Spinal cord (tissue), 10 donors: ENCODE measurements around the gene IKZF2. TPM values are rescaled to one million over a fixed set of nuclear protein-coding genes. Genes with fewer than 3 reads are reported as not detected.
"Not testable (repeated sequence)": the region's sequence is repeated elsewhere in the genome, so short reads cannot be mapped to it uniquely, and the experiment has no call there.

Experiments
- DNase-seq, 6 donors: peaks; one replicate each; pipeline versions ENCODE4 v3.0.0 to v3.0.0-alpha.2; 2013 to 2015; ENCODE audit warnings: low spot score in 6 of 6, low read depth in 4 of 6
- H3K27ac ChIP-seq: one replicate; pipeline ENCODE4 v1.5.1; 2013; ENCODE audit warnings: low read depth, low read length, control low read depth
- H3K27me3 ChIP-seq: one replicate; pipeline ENCODE4 v1.6.1; 2013; ENCODE audit warnings: low read length; ENCODE audit not compliant: control insufficient read depth, insufficient read depth
- H3K36me3 ChIP-seq: one replicate; pipeline ENCODE4 v1.6.1; 2013; ENCODE audit warnings: low read length; ENCODE audit not compliant: control insufficient read depth, insufficient read depth
- H3K4me1 ChIP-seq: one replicate; pipeline ENCODE4 v1.6.1; 2013; ENCODE audit warnings: low read length; ENCODE audit not compliant: control insufficient read depth, insufficient read depth
- H3K4me3 ChIP-seq: one replicate; pipeline ENCODE4 v1.5.1; 2013; ENCODE audit warnings: low read depth, low read length, control low read depth
- H3K9me3 ChIP-seq: one replicate; pipeline ENCODE4 v1.6.1; 2013; ENCODE audit warnings: low read length; ENCODE audit not compliant: control insufficient read depth, insufficient read depth
- WGBS: methylation state at CpG from one replicate; pipeline ENCODE4 v1.1.5; 2013; ENCODE audit warnings: missing lambda C conversion rate; ENCODE audit not compliant: insufficient coverage; 5-methylcytosine and 5-hydroxymethylcytosine counted together
- polyA plus RNA-seq, 2 donors: library from polyadenylated mRNA; unstranded; fragments of 120-200 nt; gene quantifications; one replicate each; pipeline ENCODE4 v1.2.1, GENCODE V29; 2013; ENCODE audit not compliant: insufficient read length in 2 of 2
- total RNA-seq, 2 donors: library from RNA; depleted of rRNA in 1 of 2; stranded (reverse); fragments of 120-200 nt in 1 of 2; fragments of >200 nt in 1 of 2; gene quantifications; one replicate each; pipeline versions ENCODE4 v1.2.3 to v1.2.4, GENCODE V29; 2013 to 2014
- donor health status: healthy.

IKZF2 gene
- total and polyA plus RNA-seq, 4 donors = 5.1 to 18.5 (median 12.2) TPM

DNA sequence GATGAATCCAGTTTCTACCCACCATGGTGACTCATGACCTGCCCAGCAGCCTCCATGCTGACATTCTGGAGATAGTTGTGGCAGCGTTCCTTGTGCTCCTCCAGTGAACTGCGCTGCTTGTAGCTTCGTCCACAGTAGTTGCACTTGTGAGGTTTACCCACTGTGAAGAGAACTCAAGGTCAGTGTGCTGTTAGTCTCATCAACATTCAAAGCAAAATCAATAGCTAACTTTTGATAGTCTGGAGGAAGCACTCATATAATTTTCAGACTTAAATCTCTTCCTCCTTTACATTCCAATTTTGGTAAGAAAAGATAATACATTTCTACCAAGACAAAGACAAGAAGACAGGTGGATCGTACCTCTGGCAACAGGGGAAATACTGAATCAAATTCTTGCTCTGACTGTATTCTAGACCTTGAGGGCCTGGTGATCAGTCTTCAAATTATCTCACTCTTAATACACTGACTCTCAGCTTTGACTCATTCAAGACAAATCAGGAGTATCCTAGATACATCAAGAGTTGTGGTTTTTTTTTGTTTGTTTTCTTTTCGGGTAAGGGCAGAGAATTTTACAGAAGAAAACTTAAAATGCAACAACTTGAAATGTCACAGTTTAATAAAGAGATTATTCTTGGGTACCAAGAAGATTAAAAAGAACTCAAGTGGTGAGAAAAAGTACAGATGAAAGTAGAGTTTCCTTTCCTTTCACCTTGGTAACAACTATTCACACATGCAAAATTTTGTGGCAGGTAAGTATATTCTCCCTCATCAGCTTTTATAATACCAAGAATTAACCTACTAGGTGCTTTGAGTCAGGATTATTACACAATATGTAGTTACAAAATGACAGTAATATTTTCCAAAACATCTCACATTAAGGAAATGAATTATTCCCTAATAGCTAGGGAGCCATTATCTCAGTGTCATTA, 129.2 kb downstream of the IKZF2 start:
- DNase-seq = peak in 1 of 6 donors; percentile 4
- WGBS = 80% methylated on average over 1 of the region's 5 CpGs
- H3K9me3 ChIP-seq = no peaks in the 10 kb centered on the region
- no peak overlapping the region for H3K27ac ChIP-seq
- H3K36me3 ChIP-seq = peaks cover 4% of the 10 kb centered on the region
- H3K27me3 ChIP-seq = no peaks in the 10 kb centered on the region
- no peaks in the 10 kb centered on the region for H3K4me1 ChIP-seq
- H3K4me3 ChIP-seq = no peak overlapping the region

DNA sequence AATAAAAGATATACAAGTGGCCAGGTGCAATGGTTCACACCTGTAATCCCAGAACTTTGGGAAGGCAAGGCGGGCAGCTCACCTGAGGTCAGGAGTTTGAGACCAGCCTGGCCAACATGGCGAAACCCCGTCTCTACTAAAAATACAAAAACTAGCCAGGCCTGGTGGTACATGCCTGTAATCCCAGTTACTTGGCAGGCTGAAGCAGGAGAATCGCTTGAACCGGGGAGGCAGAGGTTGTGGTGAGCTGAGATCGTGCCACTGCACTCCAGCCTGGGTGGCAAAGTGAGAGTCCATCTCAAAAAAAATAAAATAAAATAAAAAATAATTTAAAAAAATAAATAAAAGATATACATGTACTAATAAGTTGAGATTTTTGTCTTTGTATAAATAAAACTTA, 130.5 kb downstream of the IKZF2 start:
- WGBS = 100% methylated on average over 1 of the region's 6 CpGs
- H3K9me3 ChIP-seq, H3K27me3 ChIP-seq, H3K36me3 ChIP-seq, H3K4me3 ChIP-seq, H3K4me1 ChIP-seq, DNase-seq, H3K27ac ChIP-seq: not testable (repeated sequence)

DNA sequence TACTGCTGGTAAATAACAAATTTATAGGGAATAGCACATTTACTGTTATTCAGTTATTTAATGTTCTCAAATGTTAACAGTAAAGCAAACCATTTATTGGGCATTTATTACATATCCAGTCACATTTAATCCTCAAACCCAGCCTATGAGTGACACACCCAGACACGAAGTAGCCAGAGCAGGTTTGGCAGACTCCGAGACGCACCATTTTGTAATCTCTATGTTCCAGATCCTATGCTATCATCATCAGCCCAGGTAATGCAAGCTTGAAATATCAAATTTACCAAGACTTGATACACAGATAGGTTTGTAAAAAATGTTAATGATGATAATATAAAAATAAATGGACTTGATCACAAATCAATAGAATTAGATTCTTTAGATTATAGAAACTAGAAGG, 131.1 kb downstream of the IKZF2 start:
- Histone ChIP-seq H3K4me3 (no peak overlapping the region), H3K27ac (no peak overlapping the region), H3K4me1 (no peaks in the 10 kb centered on the region), H3K36me3 (peaks cover 4% of the 10 kb centered on the region), H3K27me3 (no peaks in the 10 kb centered on the region), H3K9me3 (no peaks in the 10 kb centered on the region)
- DNase-seq = no peak
- 100% methylated on average over 1 of the region's 3 CpGs for WGBS

- Histone ChIP-seq H3K4me1 (no peaks in the 10 kb centered on the region), H3K27ac (no peak overlapping the region), H3K4me3 (no peak overlapping the region), H3K9me3 (no peaks in the 10 kb centered on the region), H3K36me3 (peaks cover 4% of the 10 kb centered on the region), H3K27me3 (no peaks in the 10 kb centered on the region)
- no peak for DNase-seq
- WGBS = no CpG with 5 or more reads among the region's 2 CpGs
These were observed 132.0 kb downstream of the IKZF2 start for GRCh38 chr2:213019368-213019767.

DNA sequence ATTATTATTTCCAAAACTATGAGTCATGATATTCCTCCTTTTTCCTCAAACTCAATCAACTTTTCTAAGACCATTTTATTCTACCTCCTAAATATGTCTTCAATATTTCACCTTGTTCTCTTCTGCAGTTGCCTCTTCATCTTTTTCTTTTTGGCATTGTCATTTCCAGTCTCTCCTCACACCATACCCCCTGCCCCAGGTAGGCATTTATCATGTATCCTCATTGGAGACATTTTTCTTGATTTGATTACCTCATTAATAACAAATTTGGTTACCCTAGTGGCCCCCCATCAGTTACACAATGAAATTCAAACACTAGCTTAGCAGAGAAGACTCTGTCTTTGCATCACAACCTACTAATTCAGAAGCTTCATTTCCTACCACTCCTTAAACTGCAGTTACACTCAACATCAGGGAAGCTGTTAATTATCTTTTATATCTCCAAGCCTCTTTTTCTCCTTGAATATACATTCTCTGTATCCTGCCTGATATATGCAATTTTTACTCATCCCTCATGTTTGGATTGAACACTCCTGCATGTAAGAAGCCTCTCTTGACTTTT, 133.0 kb downstream of the IKZF2 start:
- Histone ChIP-seq H3K36me3 (peaks cover 4% of the 10 kb centered on the region), H3K27me3 (no peaks in the 10 kb centered on the region), H3K9me3 (no peaks in the 10 kb centered on the region), H3K4me1 (no peaks in the 10 kb centered on the region), H3K27ac (no peak overlapping the region), H3K4me3 (no peak overlapping the region)
- DNase-seq = no peak

DNA sequence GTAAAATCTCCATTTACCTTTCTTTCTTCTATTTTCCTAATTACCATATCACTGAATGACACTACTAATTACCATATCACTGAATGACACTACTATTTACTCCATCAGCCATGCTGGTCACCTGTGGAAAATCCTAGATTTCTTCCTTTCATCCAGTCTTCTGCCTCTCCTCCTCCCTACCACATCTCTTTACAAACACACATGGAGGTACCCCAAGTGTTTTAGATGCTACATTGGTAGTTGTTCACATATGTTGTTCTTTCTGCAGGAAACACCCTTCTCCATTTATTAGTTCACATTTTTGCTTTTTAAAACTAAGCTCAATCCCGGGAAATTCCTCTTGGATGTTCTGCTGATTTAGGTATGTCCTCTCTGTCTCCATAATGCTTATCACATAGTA, 134.0 kb downstream of the IKZF2 start:
- Histone ChIP-seq H3K4me3 (no peak overlapping the region), H3K36me3 (peaks cover 4% of the 10 kb centered on the region), H3K27me3 (no peaks in the 10 kb centered on the region), H3K27ac (no peak overlapping the region), H3K9me3 (no peaks in the 10 kb centered on the region), H3K4me1 (no peaks in the 10 kb centered on the region)
- WGBS = no CpG with 5 or more reads among the region's 1 CpG
- no peak for DNase-seq

- Histone ChIP-seq H3K27ac (no peak overlapping the region), H3K4me1 (no peaks in the 10 kb centered on the region), H3K27me3 (no peaks in the 10 kb centered on the region), H3K36me3 (peaks cover 4% of the 10 kb centered on the region), H3K4me3 (no peak overlapping the region), H3K9me3 (no peaks in the 10 kb centered on the region)
- no peak for DNase-seq
- WGBS = 79% methylated on average over 4 of the region's 4 CpGs
These were observed 134.4 kb downstream of the IKZF2 start for GRCh38 chr2:213016984-213017351.

DNA sequence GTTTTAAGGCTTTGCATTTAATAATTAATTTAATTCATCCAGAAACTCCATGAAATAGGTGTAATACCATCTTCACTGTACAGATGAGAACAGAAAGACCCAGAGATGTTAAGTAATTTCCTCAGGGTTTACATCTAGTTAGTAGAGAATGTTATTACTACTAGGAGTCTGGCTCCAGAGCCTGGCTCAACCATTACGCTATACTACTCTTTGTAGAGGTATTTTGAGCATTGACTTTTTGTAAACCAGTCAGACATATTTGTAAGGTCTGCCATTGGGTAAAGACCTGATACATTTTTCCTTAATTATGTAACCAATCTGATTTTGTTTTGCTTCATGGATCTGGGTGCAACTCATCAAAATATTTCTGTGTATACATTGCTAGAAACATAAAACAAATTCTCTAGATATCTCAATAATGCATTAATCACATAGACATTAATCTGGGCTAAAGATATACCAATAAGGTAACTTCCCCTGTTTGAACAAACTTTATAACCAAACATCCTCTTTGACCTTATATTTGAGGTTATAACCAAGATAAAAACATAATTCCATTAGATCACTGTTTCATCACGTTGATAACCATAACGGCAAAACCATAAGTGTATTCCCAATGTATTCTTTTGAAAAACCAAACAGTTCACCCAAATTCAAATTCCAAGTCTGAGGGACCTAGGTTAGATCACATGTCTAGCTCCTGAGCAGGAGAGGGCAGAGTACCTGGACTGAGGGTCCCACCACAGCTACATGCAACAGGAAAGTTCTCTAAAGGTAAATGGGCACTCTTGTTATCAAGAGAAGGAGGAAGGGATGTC, 135.0 kb downstream of the IKZF2 start:
- Histone ChIP-seq H3K4me1 (no peaks in the 10 kb centered on the region), H3K4me3 (no peak overlapping the region), H3K27me3 (no peaks in the 10 kb centered on the region), H3K27ac (no peak overlapping the region), H3K9me3 (no peaks in the 10 kb centered on the region), H3K36me3 (peaks cover 4% of the 10 kb centered on the region)
- no peak for DNase-seq
- 93% methylated on average over 2 of the region's 3 CpGs for WGBS

- WGBS = 100% methylated on average over 3 of the region's 7 CpGs
These were observed 135.8 kb downstream of the IKZF2 start for GRCh38 chr2:213015387-213016165.

More at GRCh38 chr2:213015387-213016165, 135.8 kb downstream of the IKZF2 start:
- DNase-seq = no peak
- Histone ChIP-seq H3K9me3 (no peaks in the 10 kb centered on the region), H3K27me3 (no peaks in the 10 kb centered on the region), H3K36me3 (no peaks in the 10 kb centered on the region), H3K27ac (no peak overlapping the region), H3K4me1 (no peaks in the 10 kb centered on the region), H3K4me3 (no peak overlapping the region)
